Neural cell (in vitro differentiated cells): ENCODE data around the gene ITPRIP.

Source experiments
- CTCF ChIP-seq: fragments of 450-650 bp; IDR thresholded peaks from 2 replicates; pipeline ENCODE4 v1.5.1; 2014; ENCODE audit warnings: antibody characterized with exemption, mild to moderate bottlenecking, moderate library complexity; ENCODE audit not compliant: poor library complexity, severe bottlenecking
- EP300 ChIP-seq: fragments of 450-650 bp; conservative IDR thresholded peaks from 2 replicates; pipeline ENCODE4 v1.6.1; 2014; ENCODE audit warnings: antibody characterized with exemption, mild to moderate bottlenecking, moderate library complexity; ENCODE audit not compliant: poor library complexity, severe bottlenecking
- EZH2 ChIP-seq: fragments of 200-600, 300-800 bp; shearing (Covaris generic), sonication (generic); IDR thresholded peaks from 2 replicates; pipeline ENCODE4 v1.6.1; 2014; ENCODE audit warnings: antibody characterized with exemption, low read length, borderline replicate concordance, mild to moderate bottlenecking; ENCODE audit not compliant: insufficient read depth, poor library complexity, severe bottlenecking
- POLR2AphosphoS5 ChIP-seq: IDR thresholded peaks from 2 replicates; pipeline ENCODE4 v1.6.1; 2012
- RAD21 ChIP-seq: fragments of 450-650 bp; conservative IDR thresholded peaks from 2 replicates; pipeline ENCODE4 v1.6.1; 2014; ENCODE audit warnings: antibody characterized with exemption, mild to moderate bottlenecking, moderate library complexity
- REST ChIP-seq: IDR thresholded peaks from 2 replicates; pipeline ENCODE4 v1.6.1; 2012; ENCODE audit warnings: borderline replicate concordance

GRCh38 chr10:104277785-104278184 is 60.5 kb downstream of the ITPRIP start:
- TF ChIP-seq CTCF (no peak), RAD21 (no peak), POLR2AphosphoS5 (no peak), EZH2 (no peak), REST (no peak), EP300 (no peak)
